GM21576 (cell line): ENCODE measurements around the gene BMPR1B.

Experiments
- ATAC-seq: cut with Tn5 transposase; IDR thresholded peaks from one replicate; pipeline ENCODE4 v1.9.1; 2021; ENCODE audit warnings: mild to moderate bottlenecking, moderate library complexity; ENCODE audit not compliant: unreplicated experiment

BMPR1B gene

DNA sequence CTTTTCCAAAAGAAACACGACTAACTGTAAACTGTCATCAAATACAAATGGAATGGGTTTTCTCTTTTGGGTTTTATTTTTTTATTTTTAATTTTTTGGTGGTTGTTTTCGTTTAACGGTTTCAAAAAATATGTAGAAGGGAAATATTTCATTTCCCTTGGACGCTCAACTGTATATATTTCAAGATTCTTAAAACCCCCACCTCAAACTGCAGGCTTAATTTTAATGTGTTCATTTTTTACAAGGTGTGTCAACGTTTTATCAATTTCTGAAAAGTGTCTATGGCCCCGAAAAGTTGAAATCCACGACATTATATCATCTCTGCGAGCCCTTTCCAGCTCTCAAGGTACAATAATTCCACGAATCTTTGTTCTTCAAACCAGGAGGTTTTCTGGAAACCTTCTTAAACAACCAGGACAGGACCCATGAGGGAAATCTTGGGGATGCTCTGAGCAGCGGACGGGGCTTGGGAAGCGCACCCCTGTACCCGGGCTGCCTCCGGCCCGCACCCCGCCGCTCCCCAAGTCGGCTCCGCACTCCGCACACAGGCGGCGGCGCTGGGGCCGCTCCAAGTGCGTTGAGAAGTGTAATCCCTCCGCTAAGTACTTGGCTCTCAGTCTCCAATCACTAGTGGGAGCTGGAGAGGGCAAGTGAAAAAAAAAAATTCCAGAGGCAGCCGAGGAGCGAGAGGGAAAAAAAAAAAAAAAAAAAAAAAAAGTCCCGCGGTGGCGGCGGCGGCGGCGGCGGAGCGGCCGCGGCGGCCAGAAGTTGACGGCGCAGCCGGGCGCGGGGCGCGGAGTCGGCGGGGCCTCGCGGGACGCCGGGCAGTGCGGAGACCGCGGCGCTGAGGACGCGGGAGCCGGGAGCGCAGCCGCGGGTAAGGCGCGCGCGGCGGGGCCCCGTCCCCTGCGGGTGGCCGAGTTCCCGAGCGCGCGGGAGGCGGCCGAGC is at the start of gene BMPR1B:
BMPR1B (plus strand) TSS at position 764 of the 949 bp plus-strand sequence. CDS start 346,470 bp downstream, outside the sequence.
- ATAC-seq, result no peak

DNA sequence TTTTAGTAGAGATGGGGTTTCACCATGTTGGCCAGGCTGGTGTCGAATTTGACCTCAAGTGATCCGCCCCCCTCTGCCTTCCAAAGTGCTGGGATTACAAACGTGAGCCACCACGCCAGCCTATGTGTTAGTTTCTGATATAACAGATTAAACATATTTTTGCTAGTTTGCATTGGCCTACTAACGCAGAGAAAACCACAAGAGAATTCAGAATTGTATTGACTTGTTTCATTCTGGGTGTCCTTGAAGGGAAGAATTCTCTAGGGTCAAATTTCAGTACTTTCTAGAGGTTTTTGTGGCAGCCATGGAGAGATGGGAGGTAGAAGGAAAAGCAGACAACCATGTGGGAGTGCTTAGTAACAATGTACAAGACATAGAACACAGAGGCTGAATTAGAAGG is 46.1 kb upstream of the BMPR1B start:
- ATAC-seq, result no peak

DNA sequence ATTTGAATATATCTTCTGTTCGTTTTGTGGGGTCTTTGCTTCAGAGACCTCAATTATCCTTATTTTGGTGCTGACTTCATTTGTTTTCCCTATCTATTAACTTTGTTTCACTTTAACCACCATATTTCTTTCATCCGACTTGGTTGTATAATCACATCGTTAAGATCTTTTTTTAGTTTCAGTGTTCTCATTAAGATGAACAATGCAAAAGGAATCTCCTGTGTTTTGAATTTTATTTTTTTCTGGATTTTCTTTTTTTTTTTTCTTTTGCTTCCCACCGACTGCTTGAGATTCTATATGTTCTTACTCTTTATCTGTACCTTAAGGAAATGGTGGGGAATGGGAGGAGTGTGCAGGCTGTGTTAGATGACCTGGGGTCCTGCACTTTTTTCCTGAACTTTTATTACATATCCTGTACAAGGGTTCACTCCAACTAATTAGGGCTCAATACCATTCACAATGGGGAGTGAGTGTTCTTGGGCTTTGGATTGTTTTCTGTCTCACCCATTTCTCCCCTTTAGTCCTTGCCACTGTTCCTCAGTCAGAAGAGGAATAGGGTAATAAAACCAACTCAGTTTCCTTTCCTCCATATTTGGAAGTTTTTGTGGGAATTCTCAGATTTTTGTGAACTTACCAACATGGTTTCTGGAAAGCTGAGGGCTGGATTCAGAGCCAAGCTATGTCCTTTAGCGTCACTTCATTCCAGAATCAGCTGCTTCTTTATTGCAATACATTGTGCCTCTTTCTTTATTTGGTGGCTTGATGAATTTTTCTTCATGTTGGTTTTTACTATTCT is 43.2 kb upstream of the BMPR1B start:
- ATAC-seq, result no peak

DNA sequence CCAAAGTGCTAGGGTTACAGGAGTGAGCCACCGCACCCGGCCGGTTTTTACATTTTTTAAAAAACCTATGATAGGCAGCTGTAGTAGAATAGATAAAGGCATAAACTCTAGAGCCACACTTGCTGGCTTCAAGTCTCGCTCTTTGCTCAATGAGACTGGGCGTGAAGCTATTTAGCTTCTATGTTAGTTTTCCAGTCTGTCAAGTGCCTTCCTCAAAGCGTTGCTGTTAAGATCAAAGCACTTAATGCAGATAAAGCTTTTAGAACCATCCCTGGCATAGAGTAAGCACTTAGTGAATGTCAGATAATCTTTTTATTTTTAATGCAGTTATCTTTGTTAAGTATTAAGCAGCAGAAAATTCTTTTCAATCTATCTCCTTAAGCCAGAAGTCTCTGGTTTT is 42.0 kb upstream of the BMPR1B start:
- ATAC-seq, result no peak

DNA sequence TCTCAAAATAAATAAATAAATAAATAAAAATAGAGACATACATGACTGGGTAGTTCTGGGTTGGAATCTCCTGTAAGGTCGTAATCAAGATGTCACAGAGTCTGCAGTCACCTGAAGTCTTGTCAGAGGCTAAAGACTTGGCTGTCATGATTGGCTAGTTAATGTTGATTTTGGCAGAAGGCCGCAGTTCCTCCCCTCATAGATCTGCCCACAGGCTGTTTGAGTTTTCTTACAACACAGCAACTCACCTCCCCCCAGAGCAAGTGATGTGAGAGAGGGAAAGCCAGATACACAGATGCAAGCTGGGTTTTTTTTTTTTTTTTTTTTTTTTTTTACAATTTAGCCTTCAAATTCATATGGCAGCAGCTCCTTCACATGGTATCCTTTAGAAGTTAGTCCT is 36.4 kb upstream of the BMPR1B start:
- no peak for ATAC-seq

DNA sequence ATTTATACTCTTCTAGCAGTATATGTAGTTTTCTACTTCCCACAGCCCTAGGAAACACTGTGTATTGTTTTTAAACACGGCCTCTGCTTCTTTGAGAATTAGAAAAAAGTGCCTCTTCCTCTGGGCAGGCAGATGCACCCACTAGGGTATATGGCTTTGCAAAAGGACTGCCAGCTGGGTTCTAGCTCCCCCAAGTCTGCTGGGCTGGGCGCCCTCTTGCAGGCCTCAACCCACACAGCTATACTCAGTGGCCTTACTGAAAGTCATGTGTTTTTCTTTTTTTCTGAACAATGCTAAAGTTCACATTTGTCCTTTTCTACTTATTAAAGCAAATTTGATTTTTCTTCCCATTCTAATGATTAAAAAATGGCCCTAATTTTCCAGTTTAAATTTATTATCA is 35.5 kb upstream of the BMPR1B start:
- no peak for ATAC-seq

DNA sequence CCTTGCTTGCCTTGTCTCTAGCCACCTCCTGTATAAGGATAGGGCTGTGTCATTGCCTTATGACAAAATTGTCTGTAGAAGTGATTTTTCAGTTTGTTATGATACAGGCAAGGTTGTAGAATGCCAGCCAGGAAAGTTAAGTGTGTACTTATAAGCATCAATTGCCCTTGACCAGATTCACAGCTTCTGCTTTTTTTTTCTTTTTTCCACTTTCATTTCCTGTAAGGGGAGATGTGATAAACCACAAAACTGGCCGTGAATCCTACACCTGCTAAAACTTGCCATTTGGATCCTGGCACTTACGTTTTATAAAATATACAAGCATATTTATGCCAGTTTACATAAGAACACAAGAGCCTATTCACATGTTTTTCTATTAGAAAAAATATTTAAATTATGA is 35.0 kb upstream of the BMPR1B start:
- ATAC-seq, result no peak

DNA sequence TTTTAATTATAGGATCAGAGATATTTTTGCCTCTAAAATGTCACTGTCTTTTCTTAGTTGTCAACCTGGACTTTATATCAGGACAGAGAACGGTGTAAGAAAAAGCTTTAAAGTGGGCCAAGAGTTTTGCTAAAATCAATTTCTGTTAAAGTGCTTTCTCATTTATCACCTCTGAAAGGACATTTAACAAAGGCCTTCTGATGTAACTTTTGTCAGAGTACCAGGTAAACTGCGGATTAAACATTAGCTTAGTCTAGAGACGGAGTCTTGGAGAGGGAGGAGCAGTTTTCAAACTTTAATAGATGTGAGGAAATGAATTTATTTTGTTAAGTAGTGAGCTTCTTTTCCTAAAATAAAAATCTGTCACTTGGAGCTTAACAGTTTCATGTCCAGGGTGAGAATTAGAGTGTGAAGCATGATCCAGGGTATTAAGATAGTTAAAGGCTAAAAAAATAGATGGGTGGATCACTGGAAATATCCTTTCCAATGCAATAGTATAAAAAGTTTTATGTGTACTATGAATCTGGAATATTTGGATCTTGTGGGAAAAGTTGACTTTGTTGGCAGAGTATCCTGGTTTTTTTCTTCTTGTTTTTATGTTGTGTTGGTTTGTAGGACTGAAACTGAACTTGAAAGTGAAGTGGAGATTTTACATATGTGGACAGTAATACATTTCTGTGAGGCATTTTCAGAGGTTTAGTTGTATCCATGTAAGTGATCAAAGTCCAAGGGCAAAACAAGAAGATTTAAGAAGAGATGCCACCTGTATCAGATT is 33.6 kb upstream of the BMPR1B start:
- ATAC-seq, result no peak

DNA sequence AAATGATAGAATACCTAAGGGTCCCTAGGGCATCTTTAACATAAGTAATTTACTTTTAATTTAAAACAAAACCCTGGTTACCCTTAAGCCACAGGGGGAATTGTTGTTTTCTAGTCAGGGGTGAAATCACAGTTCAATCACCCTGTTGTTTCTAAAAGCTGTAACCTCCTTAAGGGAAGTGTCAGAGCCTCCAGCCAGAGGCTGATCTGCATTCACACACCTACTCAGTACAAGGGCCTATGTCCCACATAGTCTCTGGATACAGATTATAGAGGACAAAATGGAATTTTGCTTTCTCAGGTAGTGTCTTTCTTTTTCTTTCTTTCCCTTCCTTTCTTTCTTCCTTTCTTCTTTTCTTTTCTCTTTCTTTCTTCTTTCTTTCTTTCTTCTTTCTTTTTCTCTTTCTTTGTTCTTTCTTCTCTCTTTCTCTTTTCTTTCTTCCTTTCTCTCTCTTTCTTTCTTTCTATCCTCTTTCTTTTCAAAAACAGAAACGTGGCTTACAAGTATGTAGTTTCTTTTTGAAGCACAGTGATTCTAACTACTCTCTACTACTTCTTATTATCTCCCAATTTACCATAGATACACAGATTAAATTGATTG is 31.1 kb upstream of the BMPR1B start:
- ATAC-seq, result no peak

DNA sequence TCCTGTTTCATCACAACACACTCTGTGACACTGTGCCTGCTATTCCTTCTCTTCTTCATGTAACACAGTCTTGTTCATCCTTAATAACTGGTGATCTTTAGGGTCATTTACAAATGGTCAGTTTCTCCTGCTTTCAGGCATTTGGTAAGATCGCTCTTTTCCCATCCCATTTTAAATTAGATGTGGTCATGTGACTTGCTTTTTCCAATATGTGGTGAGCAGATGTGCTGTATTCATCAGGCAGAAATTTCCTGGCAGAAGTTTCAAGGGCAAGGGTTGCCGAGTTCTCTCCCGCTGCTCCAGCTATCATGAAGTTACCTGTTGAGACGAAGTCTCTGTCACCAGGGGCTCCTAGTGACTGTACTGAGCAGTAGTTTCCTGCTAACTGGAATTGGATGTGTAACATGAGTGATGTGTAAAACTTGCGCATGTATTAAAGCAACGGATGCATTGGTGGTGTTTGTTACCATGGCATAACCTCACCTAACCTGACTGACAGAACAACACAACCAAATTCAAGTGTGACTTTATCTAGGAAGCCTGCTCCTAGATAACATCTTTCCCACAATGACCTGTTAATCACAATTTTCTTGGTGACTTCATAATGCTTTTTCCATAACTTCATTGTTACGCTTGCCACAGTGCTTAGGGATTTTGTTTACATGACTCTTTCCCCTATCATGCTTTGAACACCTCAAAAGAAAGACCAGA is 29.5 kb upstream of the BMPR1B start:
- no peak for ATAC-seq

DNA sequence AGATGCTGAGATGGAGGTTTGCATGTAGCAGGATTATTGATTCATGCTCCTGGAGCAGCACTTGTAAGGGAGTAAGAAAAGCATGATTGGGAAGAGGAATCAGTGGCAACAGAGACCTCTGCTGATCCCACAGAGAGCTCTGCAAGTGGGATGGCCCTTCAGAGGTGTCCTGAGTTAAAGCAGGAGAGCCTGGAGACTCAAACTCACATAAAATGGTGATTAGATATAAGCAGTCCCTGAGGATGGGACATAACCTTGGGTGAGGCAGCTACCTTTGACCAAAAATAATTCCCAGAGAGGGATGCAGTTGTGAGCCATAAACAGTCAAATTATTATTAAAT is 25.4 kb upstream of the BMPR1B start:
- ATAC-seq, result no peak

DNA sequence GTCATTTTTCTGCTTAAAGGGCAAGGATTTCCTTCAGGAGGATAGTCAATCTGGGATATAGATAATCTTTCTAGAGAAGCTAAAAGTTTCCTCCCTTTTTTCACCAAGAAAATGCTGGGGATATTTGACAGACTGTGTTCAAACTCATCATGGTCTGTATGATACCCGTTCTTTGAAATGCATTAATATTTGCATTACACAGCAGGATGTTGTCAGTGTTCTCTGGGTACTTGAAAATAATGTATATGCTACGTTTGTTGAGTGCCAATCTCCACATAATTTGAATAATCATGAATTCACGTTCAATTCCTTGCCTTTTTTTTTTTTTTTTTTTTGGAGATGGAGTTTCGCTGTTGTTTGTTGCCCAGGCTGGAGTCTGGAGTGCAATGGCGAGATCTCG is 18.0 kb upstream of the BMPR1B start:
- ATAC-seq, result no peak

DNA sequence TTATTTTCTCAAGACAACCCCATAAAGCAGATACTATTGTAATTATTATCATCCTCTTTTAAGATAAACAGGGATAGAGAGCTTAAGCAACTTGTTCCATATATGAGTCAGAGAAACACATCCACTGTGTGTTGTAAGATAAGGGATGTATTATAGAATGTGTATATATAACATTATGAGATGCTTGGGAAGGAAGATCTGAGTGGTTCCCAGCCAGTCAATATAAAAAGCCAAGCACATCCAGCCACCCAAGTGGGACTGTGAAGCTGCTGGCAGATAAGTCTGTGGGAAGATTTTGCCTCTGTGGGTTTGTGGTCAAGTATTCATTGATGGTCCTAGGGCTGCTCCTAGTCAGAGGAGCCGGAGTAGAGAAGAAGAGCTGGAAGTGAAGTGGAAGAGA is 16.5 kb upstream of the BMPR1B start:
- ATAC-seq, result no peak

DNA sequence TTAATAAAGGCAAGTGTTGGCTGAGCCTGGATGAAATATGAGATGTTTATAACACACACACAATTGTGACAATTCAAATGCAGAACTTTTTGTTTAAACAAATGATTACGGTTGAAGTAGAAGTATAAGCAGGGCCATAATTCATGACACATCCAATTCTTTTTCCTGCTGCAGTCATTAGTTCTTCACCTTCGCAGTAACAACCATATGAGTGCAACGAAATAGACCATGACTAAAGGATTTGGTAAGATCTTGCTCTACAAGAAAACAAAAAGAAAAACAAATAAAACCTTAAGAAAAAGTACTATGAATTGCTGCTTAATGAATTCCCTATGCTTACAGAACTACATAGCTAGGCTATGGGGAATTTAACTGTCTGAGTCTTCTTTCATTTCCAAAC is 13.9 kb upstream of the BMPR1B start:
- no peak for ATAC-seq

DNA sequence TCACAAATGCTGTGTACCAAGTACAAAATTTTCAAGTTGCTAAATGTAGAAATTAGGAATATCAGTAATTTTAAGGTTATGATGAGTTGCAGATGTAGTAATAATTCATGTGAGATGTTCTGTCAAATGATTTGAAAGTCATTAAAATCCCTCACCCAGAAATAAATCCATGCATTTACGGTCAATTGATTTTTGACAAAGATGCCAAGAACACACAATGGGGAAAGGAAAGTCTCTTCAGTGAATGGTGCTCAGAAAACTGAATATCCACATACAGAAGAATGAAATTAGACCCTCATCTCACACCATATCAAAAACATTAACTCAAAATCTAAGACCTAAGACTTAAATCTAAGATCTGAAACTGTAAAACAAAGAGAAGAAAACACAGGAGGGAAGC is 12.9 kb upstream of the BMPR1B start:
- ATAC-seq, result no peak

DNA sequence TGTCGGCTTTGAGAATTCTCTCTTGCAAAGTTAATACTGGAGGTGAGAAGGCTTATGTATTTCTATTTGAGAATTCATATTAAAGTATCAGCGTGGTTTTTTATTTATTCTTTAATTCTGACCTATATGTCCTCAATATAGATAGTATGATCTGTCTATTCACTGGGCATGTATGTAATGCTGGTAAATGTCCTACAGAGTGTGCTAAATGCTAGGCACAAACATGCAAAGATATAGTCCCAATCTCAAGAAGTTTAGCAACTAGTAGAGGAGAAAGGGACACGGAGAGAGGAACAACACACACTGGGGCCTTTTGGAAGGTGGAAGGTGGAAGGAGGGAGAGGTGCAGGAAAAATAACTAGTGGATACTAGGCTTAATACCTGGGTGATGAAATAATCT is 11.0 kb upstream of the BMPR1B start:
- ATAC-seq, result no peak

DNA sequence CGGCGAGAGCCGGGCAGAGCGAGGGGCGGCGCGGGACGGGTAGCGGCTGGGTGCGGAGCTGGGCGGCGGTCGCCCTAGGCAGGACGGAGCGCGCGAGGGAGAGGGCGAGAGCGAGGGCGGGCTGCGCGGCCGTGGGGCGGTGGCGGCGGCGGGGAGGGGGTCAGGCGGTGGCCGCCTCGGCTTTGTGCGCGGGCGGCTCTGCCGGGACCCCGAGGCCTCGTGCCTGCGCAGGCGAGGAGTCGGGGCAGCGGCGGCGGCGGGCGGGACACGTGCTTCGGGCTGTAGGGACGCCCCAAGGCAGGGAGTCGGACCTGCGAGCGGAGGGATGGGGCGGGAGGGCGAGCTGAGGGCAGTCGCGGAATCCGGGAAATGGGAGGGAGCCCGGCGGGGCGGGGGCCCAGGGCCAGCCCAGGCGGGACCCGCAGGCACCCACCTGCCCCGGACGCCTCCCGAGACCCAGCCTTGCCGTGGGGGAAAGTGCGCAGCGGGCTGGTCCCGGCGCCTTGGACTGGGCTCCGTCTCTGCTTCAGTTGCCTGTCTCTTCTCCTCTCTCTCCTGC is 465 bp downstream of the BMPR1B start:
- ATAC-seq, result no peak

DNA sequence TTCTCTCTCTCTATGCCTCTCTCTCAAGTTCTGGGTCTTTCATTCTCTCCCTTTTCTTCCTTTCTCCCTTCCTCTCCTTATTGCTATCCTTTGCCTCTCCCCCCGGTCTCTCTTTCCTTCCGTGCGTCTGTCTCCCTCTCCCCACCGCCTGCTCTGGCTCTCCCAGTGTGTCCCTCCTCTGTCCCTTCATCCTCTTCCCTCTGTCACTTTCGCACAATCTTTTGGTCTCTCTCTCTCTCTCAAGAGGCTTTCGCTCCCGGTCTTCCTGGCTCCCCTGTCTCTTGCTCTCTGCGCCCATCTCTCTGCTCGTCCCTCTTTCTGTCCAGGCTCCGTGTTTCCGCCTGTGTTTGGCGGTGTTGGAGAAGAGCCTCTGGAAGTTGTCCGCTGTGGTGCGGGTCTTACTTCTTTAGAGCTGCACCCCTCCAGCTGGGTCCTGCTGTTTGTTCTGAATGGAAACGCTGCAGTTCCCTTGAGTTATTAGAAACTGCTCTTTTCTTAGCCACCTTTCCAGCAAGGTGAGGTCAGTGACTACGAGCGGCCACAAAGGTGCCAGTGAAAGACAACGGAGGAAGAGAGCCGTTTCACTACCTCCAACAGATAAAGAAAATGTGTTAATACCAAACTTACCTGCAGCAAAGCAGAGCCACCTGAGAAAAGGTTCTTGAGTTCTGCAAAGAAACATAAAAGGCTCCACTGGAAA is 1.1 kb downstream of the BMPR1B start:
- ATAC-seq, result no peak

DNA sequence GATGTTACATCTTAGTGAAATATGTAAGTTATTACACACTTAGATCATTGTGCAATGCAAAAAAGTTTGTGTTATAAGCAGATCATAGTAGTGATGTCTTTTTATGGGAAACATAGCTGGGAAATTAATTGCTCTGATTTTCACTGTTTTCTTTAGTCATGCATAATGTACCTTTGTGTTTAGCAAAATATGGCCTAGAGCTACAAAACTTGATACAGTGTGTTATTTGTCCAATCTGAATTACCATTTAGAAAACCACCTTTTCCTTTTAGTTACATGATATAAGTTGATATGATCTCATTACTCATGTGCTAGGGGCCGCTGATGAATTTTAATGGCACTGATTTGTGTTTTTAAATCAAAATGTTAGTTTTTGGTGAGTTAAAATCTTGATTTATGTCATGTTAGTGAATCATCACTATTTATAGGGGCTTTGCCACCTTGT is 2.0 kb downstream of the BMPR1B start:
- no peak for ATAC-seq
